GM21381 (cell line): Measurements from ENCODE around the gene NCL.
"Not testable (repeated sequence)": the region's sequence is repeated elsewhere in the genome, so short reads cannot be mapped to it uniquely, and the experiment has no call there.

Experiments used
- ATAC-seq: cut with Tn5 transposase; IDR thresholded peaks from one replicate; pipeline ENCODE4 v1.9.1; 2021; ENCODE audit warnings: mild to moderate bottlenecking, moderate library complexity; ENCODE audit not compliant: unreplicated experiment

The NCL gene

GRCh38 chr2:231467613-231468530 lies 3.6 kb upstream of the NCL start:
- ATAC-seq = no peak

GRCh38 chr2:231467016-231467545 lies 2.8 kb upstream of the NCL start:
- ATAC-seq = no peak

- no peak for ATAC-seq
These were observed 574 bp upstream of the NCL start for GRCh38 chr2:231464576-231465540.

GRCh38 chr2:231462729-231463465 lies 1.4 kb downstream of the NCL start:
- no peak for ATAC-seq

- no peak for ATAC-seq
These were observed 2.7 kb downstream of the NCL start for GRCh38 chr2:231461516-231461971.

GRCh38 chr2:231460841-231461240 lies 3.4 kb downstream of the NCL start:
- not testable (repeated sequence) for ATAC-seq

GRCh38 chr2:231460073-231460835 lies 4.0 kb downstream of the NCL start:
- ATAC-seq = no peak

- no peak for ATAC-seq
These were observed 5.9 kb downstream of the NCL start for GRCh38 chr2:231458368-231458767.

- ATAC-seq = no peak
These were observed 7.2 kb downstream of the NCL start for GRCh38 chr2:231457101-231457500.

- ATAC-seq = no peak
These were observed 7.8 kb downstream of the NCL start for GRCh38 chr2:231456295-231457004.

- no peak for ATAC-seq
These were observed 8.4 kb downstream of the NCL start for GRCh38 chr2:231455890-231456289.

GRCh38 chr2:231455222-231455621 lies 9.1 kb downstream of the NCL start:
- ATAC-seq = no peak

GRCh38 chr2:231454361-231454791 lies 9.9 kb downstream of the NCL start:
- no peak for ATAC-seq

GRCh38 chr2:231452799-231453508 lies 11.3 kb downstream of the NCL start:
- no peak for ATAC-seq

- no peak for ATAC-seq
These were observed 13.7 kb downstream of the NCL start for GRCh38 chr2:231450548-231450989.

GRCh38 chr2:231449503-231450054 lies 14.7 kb downstream of the NCL start:
- ATAC-seq = no peak

- ATAC-seq = no peak
These were observed 27.3 kb downstream of the NCL start for GRCh38 chr2:231436957-231437356.

- ATAC-seq = no peak
These were observed 30.3 kb downstream of the NCL start for GRCh38 chr2:231433990-231434389.
